ENCODE measurements around the gene RANBP1.

Gene RANBP1

GRCh38 chr22:20123366-20124082 is 7.6 kb downstream of the RANBP1 start:
- no peak for DNase-seq (ENCODE audit: low read depth, low spot score)

DNA sequence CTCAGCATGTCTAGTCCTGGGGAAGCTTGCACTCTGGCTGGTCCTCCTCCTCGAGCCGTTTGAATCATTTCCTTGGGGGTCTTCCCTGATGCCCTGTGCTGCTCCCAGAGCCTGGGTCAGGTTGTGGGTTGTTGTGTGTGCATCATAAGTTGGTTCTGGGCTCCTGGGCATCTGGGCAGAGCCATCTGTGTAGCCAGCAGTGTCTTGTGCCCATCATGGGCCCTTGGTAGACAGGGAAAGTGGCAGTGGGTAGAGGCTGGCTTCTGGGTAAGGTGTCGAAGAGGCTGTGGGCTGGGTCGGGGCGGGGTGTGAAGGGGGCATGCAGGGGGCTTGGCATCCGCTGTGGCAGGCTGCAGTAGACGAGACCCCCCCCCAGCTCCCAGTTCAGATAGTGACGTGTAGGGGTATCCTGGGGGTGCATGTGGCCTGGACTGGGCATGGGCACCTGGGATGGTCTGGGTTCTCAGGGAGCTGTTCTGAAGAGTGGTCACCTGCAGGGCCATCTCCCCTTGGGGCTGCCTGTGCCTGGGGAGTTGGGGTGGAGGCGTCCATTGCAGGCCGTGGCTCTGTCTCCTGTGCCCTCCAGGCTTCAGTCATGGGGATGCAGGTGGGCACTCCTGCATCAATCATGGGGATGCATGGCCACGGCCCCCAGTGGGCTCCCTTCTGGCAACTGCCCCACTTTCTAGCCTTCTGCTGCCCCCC is 8.3 kb downstream of the RANBP1 start:
- no peak for DNase-seq (ENCODE audit: low read depth, low spot score)

DNA sequence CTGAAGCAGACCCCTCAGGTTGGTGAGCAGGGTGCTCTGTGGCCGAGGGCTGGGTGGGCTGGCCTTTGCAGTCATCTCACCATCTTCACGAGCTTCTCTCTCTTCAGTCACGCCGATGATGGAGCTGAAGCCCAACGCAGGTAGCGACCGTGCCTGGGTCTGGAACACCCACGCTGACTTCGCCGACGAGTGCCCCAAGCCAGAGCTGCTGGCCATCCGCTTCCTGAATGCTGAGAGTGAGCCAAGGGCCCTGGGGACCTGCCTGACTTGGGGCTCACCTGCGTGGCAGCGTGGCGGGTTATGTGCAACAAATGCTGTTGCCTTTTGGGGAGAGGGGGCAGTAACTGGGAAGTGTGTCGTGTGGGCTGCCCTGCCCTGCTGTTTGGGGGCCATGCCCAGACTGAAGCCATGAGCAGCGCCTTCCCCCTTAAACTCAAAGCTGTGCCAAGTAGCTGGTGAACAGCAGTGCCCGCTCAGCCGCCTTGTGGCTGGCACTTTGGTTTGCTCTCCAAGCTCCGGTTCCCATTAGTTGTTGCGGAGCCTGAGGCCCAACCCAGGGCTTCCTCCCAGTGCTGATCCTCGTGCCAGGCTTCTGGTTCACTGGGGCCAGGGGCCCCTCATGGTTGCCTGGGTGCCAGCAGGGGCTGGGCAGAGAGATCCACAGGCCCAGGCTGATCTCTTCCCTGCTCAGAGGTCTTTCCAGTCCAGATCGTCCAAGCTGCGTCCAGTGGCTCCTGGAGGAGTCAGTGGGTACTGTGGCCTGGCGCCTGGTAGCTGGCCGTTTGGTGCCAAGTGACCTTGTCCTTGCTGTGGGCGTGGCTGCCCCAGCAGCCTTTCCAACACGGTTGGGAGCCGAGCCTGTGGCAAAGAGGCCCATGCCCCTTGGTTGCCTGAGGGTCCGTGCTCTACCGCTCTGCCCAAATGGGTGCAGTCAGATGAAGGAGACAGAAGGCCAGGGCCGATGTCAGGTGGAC is 9.6 kb downstream of the RANBP1 start:
- no peak for DNase-seq (ENCODE audit: low read depth, low spot score)

GRCh38 chr22:20126284-20127029 is 10.6 kb downstream of the RANBP1 start:
- DNase-seq (ENCODE audit: low read depth, low spot score), result no peak

DNA sequence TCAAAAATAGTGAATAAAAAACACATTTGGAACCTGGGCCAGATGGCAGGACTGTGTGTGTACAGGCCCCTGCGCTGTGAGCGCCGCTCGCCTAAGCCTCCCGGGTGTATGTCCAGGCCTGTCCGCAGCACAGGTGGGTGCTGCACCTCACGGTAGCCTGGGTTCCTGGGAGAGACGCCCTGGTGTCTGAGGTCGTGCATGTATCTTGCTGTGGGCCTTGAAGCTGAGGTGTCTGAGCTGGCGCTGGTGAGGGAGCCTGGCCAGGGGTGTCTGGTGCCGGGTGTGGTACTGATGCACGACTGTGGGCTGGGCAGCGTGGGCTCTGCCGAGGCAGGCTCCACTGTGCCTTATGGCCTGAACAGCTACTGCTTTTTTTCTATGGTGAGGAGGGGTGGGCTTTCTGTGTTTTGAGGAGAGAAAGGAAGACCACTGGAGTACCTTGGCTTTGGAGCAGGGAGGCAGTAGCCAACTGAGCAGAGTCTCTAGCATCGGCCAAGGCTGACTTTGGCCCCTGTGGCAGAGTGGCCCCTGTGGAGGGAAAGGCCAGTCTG is 11.5 kb downstream of the RANBP1 start:
- DNase-seq (ENCODE audit: low read depth, low spot score), result no peak

DNA sequence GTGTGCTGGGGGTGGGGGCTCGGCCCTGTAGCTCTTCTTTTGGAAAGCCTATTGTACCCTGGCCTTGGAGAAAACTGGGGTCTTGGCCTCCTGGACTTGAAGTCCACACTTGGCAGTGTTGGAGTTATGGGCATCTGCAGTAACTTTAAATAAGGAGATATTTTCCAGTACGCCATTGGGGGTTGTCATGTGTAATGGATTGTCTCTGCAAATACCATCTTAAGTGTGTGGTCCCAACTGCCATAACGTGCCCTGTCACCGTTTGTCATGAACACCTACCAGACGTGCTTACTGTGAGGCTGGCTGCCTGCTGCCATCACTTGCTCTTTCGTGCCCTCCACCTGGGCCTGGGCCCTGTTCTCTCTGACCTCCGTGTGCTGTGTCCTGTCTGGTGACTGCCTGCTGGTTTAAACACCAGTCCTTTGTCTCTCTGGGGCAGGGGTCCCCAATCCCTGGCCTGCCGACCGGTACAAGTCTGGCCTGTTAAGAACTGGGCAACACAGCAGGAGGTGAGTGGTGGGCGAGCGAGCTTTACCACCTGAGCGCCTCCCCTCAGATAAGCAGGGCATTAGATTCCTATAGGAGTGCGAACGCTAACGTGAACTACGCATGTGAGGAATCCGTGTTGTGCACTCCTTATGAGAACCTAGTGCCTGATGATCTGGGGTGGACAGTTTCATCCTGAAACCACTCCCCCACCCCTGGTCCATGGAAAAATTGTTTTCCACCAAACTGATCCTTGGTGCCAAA is 12.1 kb downstream of the RANBP1 start:
- no peak for DNase-seq (ENCODE audit: low read depth, low spot score)

- no peak for DNase-seq (ENCODE audit: low read depth, low spot score)
Observed at GRCh38 chr22:20128619-20128901, 12.7 kb downstream of the RANBP1 start.

- peak; percentile 59 for DNase-seq (ENCODE audit: low read depth, low spot score)
Observed at GRCh38 chr22:20128902-20129746, 13.2 kb downstream of the RANBP1 start.

GRCh38 chr22:20129747-20130014 is 13.8 kb downstream of the RANBP1 start:
- DNase-seq (ENCODE audit: low read depth, low spot score), result no peak

DNA sequence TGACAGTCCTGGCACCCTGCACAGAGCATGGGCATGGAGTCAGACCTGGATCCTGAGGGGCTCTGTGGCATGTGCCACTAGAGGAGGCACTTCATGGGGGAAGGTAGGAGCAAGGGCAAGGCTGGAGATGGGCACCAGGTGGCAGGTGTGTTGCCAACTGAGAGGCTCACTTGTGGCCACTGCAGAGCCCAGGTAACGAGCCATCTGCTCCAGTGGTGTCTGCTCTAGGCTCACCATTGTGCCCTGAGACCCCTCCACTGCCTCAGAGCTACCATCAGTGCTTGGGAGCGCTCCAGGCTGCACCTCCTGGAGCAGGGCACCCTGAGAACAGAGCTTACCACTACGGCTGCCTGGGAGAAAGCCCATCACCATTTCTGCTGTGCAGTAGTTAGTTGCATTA is 14.4 kb downstream of the RANBP1 start:
- no peak for DNase-seq (ENCODE audit: low read depth, low spot score)

DNA sequence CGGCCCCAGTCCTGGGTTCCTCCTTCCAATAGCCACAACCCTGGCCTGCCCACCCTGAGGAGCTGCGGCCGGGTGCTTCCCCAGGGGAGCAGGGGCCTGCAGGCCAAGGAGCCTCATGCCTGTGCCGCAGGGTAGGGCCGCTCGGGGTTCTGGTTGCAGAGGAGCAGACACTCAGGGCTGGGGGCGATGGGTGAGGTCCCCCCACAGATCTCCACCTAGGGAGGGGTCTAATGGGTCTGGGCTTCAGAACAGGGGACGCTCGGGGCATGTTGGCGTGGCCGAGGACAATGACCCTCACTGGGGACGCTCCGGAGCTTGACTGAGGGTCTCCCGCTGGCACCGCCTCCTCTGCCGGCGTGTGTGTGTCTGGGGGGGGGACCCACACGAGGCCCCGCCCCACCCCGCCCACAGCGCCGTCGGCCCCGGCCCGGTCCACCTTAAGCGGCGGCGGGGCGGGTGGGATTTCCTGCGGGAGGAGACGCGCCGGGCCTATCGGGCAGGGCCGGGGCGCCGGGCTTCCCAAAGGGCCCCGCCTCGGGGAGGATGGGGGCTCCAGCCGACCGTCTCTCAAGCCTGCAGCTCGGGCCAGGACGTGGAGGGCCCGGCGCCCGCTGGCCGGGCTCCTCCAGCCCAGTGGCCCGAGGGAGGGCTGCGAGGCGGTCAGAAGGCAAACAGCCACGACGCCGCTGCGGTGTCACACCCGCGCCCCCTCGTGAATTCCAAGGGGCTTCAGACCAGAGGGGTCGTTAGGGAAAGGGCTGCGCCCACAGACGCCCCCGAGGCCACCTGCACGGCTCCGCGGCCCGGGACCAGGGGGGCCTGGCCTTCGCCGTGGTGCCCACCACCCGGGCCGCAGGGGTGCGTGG is 15.1 kb downstream of the RANBP1 start:
- peak; percentile 56 for DNase-seq (ENCODE audit: low read depth, low spot score)

GRCh38 chr22:20131597-20131858 is 15.6 kb downstream of the RANBP1 start, which contains the start of gene ZDHHC8:
Gene ZDHHC8 (plus strand): TSS chr22:20131804. CDS start chr22:20131948, 144 bp downstream.
- DNase-seq (ENCODE audit: low read depth, low spot score), result no peak

DNA sequence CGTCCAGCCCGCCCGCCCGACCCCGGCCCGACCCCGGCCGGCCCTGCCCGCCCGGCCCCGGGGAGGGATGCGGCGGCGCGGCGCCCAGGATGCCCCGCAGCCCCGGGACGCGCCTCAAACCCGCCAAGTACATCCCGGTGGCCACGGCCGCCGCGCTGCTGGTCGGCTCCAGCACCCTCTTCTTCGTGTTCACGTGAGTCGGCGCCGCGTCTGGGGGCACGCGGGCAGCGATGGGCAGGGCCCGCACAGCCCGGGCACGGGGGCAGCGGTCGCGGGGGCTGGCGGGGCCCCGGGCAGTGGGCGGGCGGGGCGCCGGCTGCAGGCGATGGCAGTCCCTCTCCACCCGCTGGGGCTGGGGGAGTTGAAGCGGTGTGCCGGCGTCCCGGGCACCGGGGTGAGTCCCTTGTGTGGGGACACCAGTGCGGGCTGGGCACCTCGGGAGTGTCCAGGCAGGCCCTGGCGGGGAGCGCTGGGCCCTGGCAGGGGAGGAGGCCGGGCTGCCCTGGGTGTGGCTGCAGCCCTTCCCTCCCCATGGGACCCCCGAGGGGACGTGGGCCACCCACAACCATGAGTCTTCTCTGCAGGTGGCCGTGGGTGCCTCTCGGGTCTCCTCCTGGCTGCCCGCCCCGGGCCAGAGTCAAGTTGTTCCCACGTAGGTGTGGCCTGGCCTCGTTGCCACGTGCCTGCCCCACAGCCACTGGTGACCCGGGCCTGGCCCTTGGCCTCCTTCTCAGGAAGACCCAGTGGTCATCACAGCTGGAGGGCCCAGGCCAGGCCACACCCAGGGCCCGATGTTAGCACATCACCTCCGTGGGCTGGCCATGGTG is 16.2 kb downstream of the RANBP1 start:
- no peak for DNase-seq (ENCODE audit: low read depth, low spot score)

DNA sequence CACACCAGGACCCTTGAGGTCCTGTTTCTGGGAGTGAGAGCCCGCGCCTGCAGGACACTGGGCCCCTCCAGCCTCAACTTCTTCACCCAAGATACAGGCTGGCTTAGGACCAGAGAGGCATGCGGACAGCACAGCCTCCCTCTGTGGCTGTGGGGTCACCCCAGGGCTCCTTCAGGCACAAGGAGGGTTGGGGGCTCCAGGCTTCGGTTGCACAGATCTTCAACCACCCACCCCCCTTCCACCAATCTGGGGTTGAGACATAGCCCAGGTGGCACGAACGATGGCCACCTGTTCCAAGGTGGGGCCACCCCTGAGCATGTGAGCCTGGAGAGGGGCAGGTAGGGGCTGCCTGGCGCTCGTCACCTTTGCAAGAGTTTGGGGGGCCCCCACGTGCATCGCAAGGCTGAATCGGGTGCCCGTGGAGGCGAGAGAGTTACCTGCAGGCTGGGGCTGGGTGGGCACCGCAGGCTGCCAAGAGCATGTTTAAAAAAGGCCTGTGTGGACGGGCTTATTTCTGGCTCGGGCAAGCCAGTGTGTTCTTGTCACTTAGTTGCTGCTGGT is 16.9 kb downstream of the RANBP1 start:
- no peak for DNase-seq (ENCODE audit: low read depth, low spot score)

GRCh38 chr22:20133930-20134549 is 18.1 kb downstream of the RANBP1 start:
- DNase-seq (ENCODE audit: low read depth, low spot score), result no peak

DNA sequence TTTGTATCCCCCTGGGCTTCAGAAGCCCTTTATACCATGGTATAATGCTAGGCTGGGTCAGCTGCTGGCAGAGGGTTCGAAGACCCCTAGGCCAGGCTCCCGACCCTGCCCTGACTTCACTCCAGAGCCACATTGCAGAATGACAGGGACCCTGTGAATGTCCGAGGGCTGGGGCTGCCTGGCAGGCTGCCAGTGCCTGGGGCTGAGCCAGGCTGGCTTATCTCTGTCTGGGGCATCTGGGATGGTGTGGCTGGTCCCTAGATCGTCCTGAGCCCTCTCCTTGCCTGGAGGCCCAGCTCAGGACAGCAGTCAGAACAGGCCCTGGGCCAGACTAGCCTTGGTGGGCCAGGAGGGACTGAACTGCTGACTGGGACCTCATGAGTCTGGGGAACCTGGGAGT is 19.4 kb downstream of the RANBP1 start:
- DNase-seq (ENCODE audit: low read depth, low spot score), result no peak

GRCh38 chr22:20135806-20136602 is 20.1 kb downstream of the RANBP1 start:
- DNase-seq (ENCODE audit: low read depth, low spot score), result no peak

All from ELF-1 (cell line).